Measurements from ENCODE around the gene BRIX1. TPM values are rescaled to one million over a fixed set of nuclear protein-coding genes. Genes with fewer than 3 reads are reported as not detected.

BRIX1 gene
- total RNA-seq, 1 experiment from 2014 or later: 48.6 TPM

- no peaks in the 10 kb centered on the region for H3K9me3 ChIP-seq (ENCODE audit: low read length)
- no peaks in the 10 kb centered on the region for H3K4me1 ChIP-seq (ENCODE audit: low read length)
- no peak overlapping the region for H3K9ac ChIP-seq (ENCODE audit: low read length)
- no peak overlapping the region for H3K4me3 ChIP-seq (ENCODE audit: low read length)
- 0 out of 2 replicates have a peak, but pooled peaks cover 3% of the 10 kb centered on the region for H4K20me1 ChIP-seq (ENCODE audit: insufficient read depth, low read depth, low read length)
- H3K36me3 ChIP-seq (ENCODE audit: insufficient read depth, low read length): no peaks in the 10 kb centered on the region
- H2AFZ ChIP-seq (ENCODE audit: low read length): no peak overlapping the region
- DNase-seq: no peak
- H3K4me2 ChIP-seq (ENCODE audit: low read depth, low read length, poor library complexity, severe bottlenecking): no peak overlapping the region
- H3K27me3 ChIP-seq (ENCODE audit: low read length): no peaks in the 10 kb centered on the region
- H3K9me2 ChIP-seq (replicated peaks; ENCODE audit: insufficient read depth, low read length): no peaks in the 10 kb centered on the region
- H3K27ac ChIP-seq (ENCODE audit: low read length): no peak overlapping the region
- H3K79me2 ChIP-seq (ENCODE audit: low read length): no peaks in the 10 kb centered on the region
Observed at GRCh38 chr5:34899066-34899465, 16.4 kb upstream of the BRIX1 start.

- no peaks in the 10 kb centered on the region for H3K4me1 ChIP-seq (ENCODE audit: low read length)
- no peak overlapping the region for H3K27ac ChIP-seq (ENCODE audit: low read length)
- peaks cover 7% of the 10 kb centered on the region; the same call in 1 of the 2 replicates for H3K36me3 ChIP-seq (ENCODE audit: insufficient read depth, low read length)
- no peak overlapping the region for H3K4me2 ChIP-seq (ENCODE audit: low read depth, low read length, poor library complexity, severe bottlenecking)
- H3K79me2 ChIP-seq (ENCODE audit: low read length): no peaks in the 10 kb centered on the region
- H3K9ac ChIP-seq (ENCODE audit: low read length): no peak overlapping the region
- no peak for DNase-seq
- H3K27me3 ChIP-seq (ENCODE audit: low read length): no peaks in the 10 kb centered on the region
- no peak overlapping the region for H2AFZ ChIP-seq (ENCODE audit: low read length)
- no peak overlapping the region for H3K4me3 ChIP-seq (ENCODE audit: low read length)
- no peaks in the 10 kb centered on the region for H3K9me3 ChIP-seq (ENCODE audit: low read length)
- no peaks in the 10 kb centered on the region for H3K9me2 ChIP-seq (replicated peaks; ENCODE audit: insufficient read depth, low read length)
- H4K20me1 ChIP-seq (ENCODE audit: insufficient read depth, low read depth, low read length): 0 out of 2 replicates have a peak, but pooled peaks cover 3% of the 10 kb centered on the region
Observed at GRCh38 chr5:34900652-34901051, 14.9 kb upstream of the BRIX1 start.

DNA sequence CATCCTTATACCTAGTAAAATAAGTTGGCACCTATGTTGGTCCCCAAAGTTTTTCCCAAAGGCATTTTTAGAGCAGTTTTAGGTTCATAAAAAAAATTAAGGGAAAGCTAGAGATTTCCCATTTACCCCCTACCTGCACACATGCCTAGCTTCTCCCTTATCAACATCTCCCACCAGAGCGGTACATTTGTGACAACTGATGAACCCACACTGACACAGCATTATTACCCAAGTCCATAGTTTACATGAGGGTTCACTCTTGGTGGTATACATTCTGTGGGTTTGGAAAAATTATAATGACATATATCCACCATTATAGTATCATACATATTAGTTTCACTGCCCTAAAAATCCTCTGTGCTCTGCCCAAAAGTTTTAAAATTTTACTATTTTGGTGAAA, 12.3 kb upstream of the BRIX1 start:
- no peaks in the 10 kb centered on the region for H3K79me2 ChIP-seq (ENCODE audit: low read length)

GRCh38 chr5:34905564-34905963, 9.9 kb upstream of the BRIX1 start:
- Histone ChIP-seq H3K9ac (ENCODE audit: low read length) (no peak overlapping the region), H3K36me3 (ENCODE audit: insufficient read depth, low read length) (peaks cover 25% of the 10 kb centered on the region), H3K4me3 (ENCODE audit: low read length) (no peak overlapping the region), H3K4me2 (ENCODE audit: low read depth, low read length, poor library complexity, severe bottlenecking) (no peak overlapping the region), H3K27me3 (ENCODE audit: low read length) (no peaks in the 10 kb centered on the region), H4K20me1 (ENCODE audit: insufficient read depth, low read depth, low read length) (no peaks in the 10 kb centered on the region), H3K9me2 (replicated peaks; ENCODE audit: insufficient read depth, low read length) (no peaks in the 10 kb centered on the region), H3K27ac (ENCODE audit: low read length) (no peak overlapping the region), H3K79me2 (ENCODE audit: low read length) (no peaks in the 10 kb centered on the region), H2AFZ (ENCODE audit: low read length) (no peak overlapping the region), H3K4me1 (ENCODE audit: low read length) (no peaks in the 10 kb centered on the region), H3K9me3 (ENCODE audit: low read length) (no peaks in the 10 kb centered on the region)
- no peak for DNase-seq

More for the DNA sequence above, 12.3 kb upstream of the BRIX1 start:
- Histone ChIP-seq H4K20me1 (ENCODE audit: insufficient read depth, low read depth, low read length) (no peaks in the 10 kb centered on the region), H3K4me3 (ENCODE audit: low read length) (no peak overlapping the region), H3K36me3 (ENCODE audit: insufficient read depth, low read length) (peaks cover 14% of the 10 kb centered on the region; the same call in 1 of the 2 replicates), H3K27ac (ENCODE audit: low read length) (no peak overlapping the region), H3K4me2 (ENCODE audit: low read depth, low read length, poor library complexity, severe bottlenecking) (no peak overlapping the region), H3K9me3 (ENCODE audit: low read length) (no peaks in the 10 kb centered on the region), H3K9me2 (replicated peaks; ENCODE audit: insufficient read depth, low read length) (no peaks in the 10 kb centered on the region), H3K4me1 (ENCODE audit: low read length) (no peaks in the 10 kb centered on the region), H3K9ac (ENCODE audit: low read length) (no peak overlapping the region), H2AFZ (ENCODE audit: low read length) (no peak overlapping the region), H3K27me3 (ENCODE audit: low read length) (no peaks in the 10 kb centered on the region)
- DNase-seq: no peak

DNA sequence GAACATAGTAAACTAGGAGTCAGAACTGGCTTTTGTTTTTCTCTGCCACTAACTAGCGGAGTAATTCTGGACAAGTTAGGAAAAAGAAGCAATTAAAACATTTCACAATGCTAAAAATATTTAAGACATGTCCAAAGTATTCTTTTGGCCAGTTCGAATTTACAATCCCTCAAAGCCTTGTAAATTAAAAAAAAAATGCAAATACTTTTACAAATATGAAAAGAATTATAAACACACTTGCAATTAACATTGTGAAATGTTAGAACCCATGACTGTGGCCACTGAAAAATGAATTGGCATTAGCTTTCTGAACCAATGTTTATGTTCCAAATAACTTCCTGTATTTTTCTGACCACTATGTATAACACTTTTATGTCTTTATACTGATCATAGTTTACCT, 2.4 kb upstream of the BRIX1 start:
- Histone ChIP-seq H3K9ac (ENCODE audit: low read length) (no peak overlapping the region), H3K9me3 (ENCODE audit: low read length) (no peaks in the 10 kb centered on the region), H3K27ac (ENCODE audit: low read length) (no peak overlapping the region), H3K4me2 (ENCODE audit: low read depth, low read length, poor library complexity, severe bottlenecking) (peak overlapping the region; percentile 83), H2AFZ (ENCODE audit: low read length) (no peak overlapping the region), H4K20me1 (ENCODE audit: insufficient read depth, low read depth, low read length) (peaks cover 7% of the 10 kb centered on the region; the same call in 1 of the 2 replicates), H3K9me2 (replicated peaks; ENCODE audit: insufficient read depth, low read length) (no peaks in the 10 kb centered on the region), H3K36me3 (ENCODE audit: insufficient read depth, low read length) (peaks cover 38% of the 10 kb centered on the region), H3K79me2 (ENCODE audit: low read length) (peaks cover 68% of the 10 kb centered on the region), H3K4me3 (ENCODE audit: low read length) (peak overlapping the region; percentile 92; the same call in 1 of the 2 replicates), H3K4me1 (ENCODE audit: low read length) (peaks cover 28% of the 10 kb centered on the region), H3K27me3 (ENCODE audit: low read length) (no peaks in the 10 kb centered on the region)
- no peak for DNase-seq

DNA sequence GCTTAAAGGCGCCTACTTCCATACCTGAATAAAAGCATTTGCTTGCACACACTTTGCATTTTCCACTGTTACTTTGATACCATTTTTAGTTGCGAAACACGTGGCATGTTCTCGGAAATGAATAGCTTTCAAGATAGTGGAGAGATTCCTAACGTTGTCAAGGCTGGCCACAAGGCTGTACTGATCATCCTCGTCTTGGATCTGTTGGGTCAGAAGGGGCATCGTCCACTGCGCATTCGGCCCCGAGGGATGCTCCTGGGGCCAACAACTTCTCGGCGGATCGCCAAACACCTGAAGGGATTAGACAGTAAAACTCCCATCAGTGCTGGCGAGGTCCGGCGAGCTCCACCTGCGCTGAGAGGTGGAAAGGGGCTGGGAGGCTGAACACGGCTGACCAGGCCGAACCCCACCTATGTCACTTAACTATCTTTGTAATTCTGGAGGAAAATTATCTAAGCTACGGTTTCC, 806 bp upstream of the BRIX1 start:
- no peaks in the 10 kb centered on the region for H3K27me3 ChIP-seq (ENCODE audit: low read length)
- H2AFZ ChIP-seq (ENCODE audit: low read length): peak overlapping the region; percentile 74; the same call in 1 of the 2 replicates
- DNase-seq: peak; percentile 80
- peak overlapping the region; percentile 83 for H3K4me2 ChIP-seq (ENCODE audit: low read depth, low read length, poor library complexity, severe bottlenecking)
- H3K27ac ChIP-seq (ENCODE audit: low read length): peak overlapping the region; percentile 81
- peaks cover 38% of the 10 kb centered on the region for H3K4me1 ChIP-seq (ENCODE audit: low read length)
- peaks cover 47% of the 10 kb centered on the region for H3K36me3 ChIP-seq (ENCODE audit: insufficient read depth, low read length)
- H3K9me3 ChIP-seq (ENCODE audit: low read length): no peaks in the 10 kb centered on the region
- peaks cover 85% of the 10 kb centered on the region for H3K79me2 ChIP-seq (ENCODE audit: low read length)
- peak overlapping the region; percentile 90 for H3K9ac ChIP-seq (ENCODE audit: low read length)
- no peaks in the 10 kb centered on the region for H3K9me2 ChIP-seq (replicated peaks; ENCODE audit: insufficient read depth, low read length)
- H3K4me3 ChIP-seq (ENCODE audit: low read length): peak overlapping the region; percentile 92
- peaks cover 8% of the 10 kb centered on the region; the same call in 1 of the 2 replicates for H4K20me1 ChIP-seq (ENCODE audit: insufficient read depth, low read depth, low read length)

GRCh38 chr5:34915856-34916192, 313 bp downstream of the BRIX1 start:
- Histone ChIP-seq H2AFZ (ENCODE audit: low read length) (no peak overlapping the region), H3K79me2 (ENCODE audit: low read length) (peaks cover 94% of the 10 kb centered on the region), H3K9ac (ENCODE audit: low read length) (peak overlapping the region; percentile 90), H3K36me3 (ENCODE audit: insufficient read depth, low read length) (peaks cover 50% of the 10 kb centered on the region), H3K4me3 (ENCODE audit: low read length) (peak overlapping the region; percentile 92), H3K27me3 (ENCODE audit: low read length) (no peaks in the 10 kb centered on the region), H4K20me1 (ENCODE audit: insufficient read depth, low read depth, low read length) (peaks cover 8% of the 10 kb centered on the region; the same call in 1 of the 2 replicates), H3K9me3 (ENCODE audit: low read length) (no peaks in the 10 kb centered on the region), H3K4me2 (ENCODE audit: low read depth, low read length, poor library complexity, severe bottlenecking) (peak overlapping the region; percentile 83), H3K4me1 (ENCODE audit: low read length) (peaks cover 47% of the 10 kb centered on the region), H3K9me2 (replicated peaks; ENCODE audit: insufficient read depth, low read length) (no peaks in the 10 kb centered on the region), H3K27ac (ENCODE audit: low read length) (peak overlapping the region; percentile 81)
- peak; percentile 53 for DNase-seq

- Histone ChIP-seq H3K79me2 (ENCODE audit: low read length) (peaks cover 94% of the 10 kb centered on the region), H3K27ac (ENCODE audit: low read length) (peak overlapping the region; percentile 81), H3K9me2 (replicated peaks; ENCODE audit: insufficient read depth, low read length) (no peaks in the 10 kb centered on the region), H3K27me3 (ENCODE audit: low read length) (no peaks in the 10 kb centered on the region), H3K4me3 (ENCODE audit: low read length) (peak overlapping the region; percentile 92), H3K4me1 (ENCODE audit: low read length) (peaks cover 54% of the 10 kb centered on the region), H3K9me3 (ENCODE audit: low read length) (no peaks in the 10 kb centered on the region), H2AFZ (ENCODE audit: low read length) (no peak overlapping the region), H3K9ac (ENCODE audit: low read length) (peak overlapping the region; percentile 90), H4K20me1 (ENCODE audit: insufficient read depth, low read depth, low read length) (peaks cover 8% of the 10 kb centered on the region; the same call in 1 of the 2 replicates), H3K36me3 (ENCODE audit: insufficient read depth, low read length) (peaks cover 50% of the 10 kb centered on the region), H3K4me2 (ENCODE audit: low read depth, low read length, poor library complexity, severe bottlenecking) (peak overlapping the region; percentile 83)
- DNase-seq: peak; percentile 60
Observed at GRCh38 chr5:34916518-34916917, 1.0 kb downstream of the BRIX1 start.
